Ectodermal cell (in vitro differentiated cells): ENCODE results near the gene DOK3.
A peak's percentile ranks its signal among the peaks of the same experiment; 100 is the strongest.

Source experiments
- H3K27ac ChIP-seq: 2 replicates; pipeline ENCODE4 v1.7.0; 2013; ENCODE audit warnings: mild to moderate bottlenecking, low read depth, low read length; ENCODE audit not compliant: insufficient read depth, poor library complexity, severe bottlenecking
- H3K27me3 ChIP-seq: 2 replicates; pipeline ENCODE4 v1.7.0; 2013; ENCODE audit warnings: mild to moderate bottlenecking, low read length; ENCODE audit not compliant: insufficient read depth, control insufficient read depth, poor library complexity, severe bottlenecking
- H3K36me3 ChIP-seq: one replicate; pipeline ENCODE4 v1.7.0; 2013; ENCODE audit warnings: low read length; ENCODE audit not compliant: control insufficient read depth, insufficient read depth
- H3K4me1 ChIP-seq: one replicate; pipeline ENCODE4 v1.7.0; 2013; ENCODE audit warnings: low read length; ENCODE audit not compliant: control insufficient read depth, insufficient read depth
- H3K4me3 ChIP-seq: 2 replicates; pipeline ENCODE4 v1.7.0; 2013; ENCODE audit warnings: low read depth, low read length, control low read depth; ENCODE audit not compliant: insufficient read depth
- H3K9me3 ChIP-seq: 2 replicates; pipeline ENCODE4 v1.7.0; 2013; ENCODE audit warnings: mild to moderate bottlenecking, low read length, moderate library complexity; ENCODE audit not compliant: control insufficient read depth
- WGBS, 2 experiments: methylation state at CpG; one replicate each; pipeline ENCODE4 v1.1.7; 2013; ENCODE audit warnings: missing lambda C conversion rate in 2 of 2; 5-methylcytosine and 5-hydroxymethylcytosine counted together

DOK3 gene

DNA sequence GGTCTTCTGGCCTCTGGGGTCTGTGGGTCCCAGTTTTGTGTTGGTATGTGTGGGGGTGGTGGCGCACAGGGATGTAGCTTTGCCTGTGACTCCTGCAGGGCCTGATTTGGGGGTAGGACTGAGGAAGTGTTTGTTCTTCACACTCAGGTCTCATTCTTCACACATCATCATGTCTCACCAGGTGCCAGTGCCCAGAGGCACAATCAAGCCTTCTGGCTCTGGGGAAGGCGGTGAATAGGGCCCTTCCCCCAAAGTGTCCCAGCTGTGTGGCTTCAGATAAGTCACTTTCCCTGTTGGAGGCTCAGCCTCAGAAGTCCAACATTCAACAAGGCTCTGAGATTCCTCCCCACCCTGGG lies 41.3 kb downstream of the DOK3 start:
- peaks cover 39% of the 10 kb centered on the region for H3K36me3 ChIP-seq
- no peak overlapping the region for H3K4me3 ChIP-seq
- no peaks in the 10 kb centered on the region for H3K9me3 ChIP-seq
- WGBS, 2 experiments, result 81 to 90% methylated on average over 2 of the region's 2 CpGs
- H3K27me3 ChIP-seq, result no peaks in the 10 kb centered on the region
- peak overlapping the region; percentile 4 for H3K27ac ChIP-seq
- H3K4me1 ChIP-seq, result peaks cover 30% of the 10 kb centered on the region

- Histone ChIP-seq H3K9me3 (no peaks in the 10 kb centered on the region), H3K27me3 (no peaks in the 10 kb centered on the region), H3K27ac (no peak overlapping the region), H3K36me3 (peaks cover 43% of the 10 kb centered on the region), H3K4me1 (peaks cover 30% of the 10 kb centered on the region), H3K4me3 (no peak overlapping the region)
- 94 to 96% methylated on average over 31 of the region's 31 CpGs for WGBS, 2 experiments
Observed at GRCh38 chr5:177467436-177467835, 42.2 kb downstream of the DOK3 start.

DNA sequence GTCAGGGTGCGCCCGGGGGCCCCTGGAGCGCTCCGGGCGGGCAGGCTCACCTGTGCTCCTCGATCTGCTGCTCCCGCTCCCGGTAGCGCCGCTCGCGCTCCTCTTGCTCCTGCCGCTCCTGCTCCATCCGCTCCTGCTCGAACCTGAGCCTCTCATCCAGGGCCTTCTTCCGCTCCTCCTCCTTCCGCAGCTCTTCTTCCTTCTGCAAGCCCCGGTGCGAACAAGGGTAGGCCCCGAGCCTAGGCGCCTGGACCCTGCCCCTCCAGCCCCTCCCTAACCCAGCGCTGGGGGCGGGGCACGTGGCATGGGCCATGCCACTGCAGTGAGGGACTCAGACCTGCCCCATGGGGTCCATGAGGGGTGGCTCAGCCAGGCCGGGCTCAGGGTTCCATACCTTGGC lies 42.8 kb downstream of the DOK3 start:
- WGBS, 2 experiments, result 97% methylated on average over 25 of the region's 25 CpGs
- no peak overlapping the region for H3K4me3 ChIP-seq

DNA sequence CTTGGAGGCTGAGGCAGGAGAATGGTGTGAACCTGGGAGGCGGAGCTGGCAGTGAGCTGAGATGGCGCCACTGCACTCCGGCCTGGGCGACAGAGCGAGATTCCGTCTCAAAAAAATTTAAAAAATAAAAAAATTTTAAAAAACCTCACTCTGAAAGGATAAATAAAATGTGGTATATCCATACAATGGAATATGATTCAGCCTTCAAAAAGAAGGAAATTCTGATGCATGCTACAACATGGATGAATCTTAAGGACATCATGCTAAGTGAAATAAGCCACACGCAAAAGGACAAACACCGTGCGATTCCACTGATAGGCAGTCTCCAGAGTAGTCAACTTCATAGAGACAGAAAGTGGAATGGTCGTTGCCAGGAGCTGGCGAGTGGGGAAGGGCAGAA lies 44.6 kb downstream of the DOK3 start:
- Histone ChIP-seq H3K9me3 (no peaks in the 10 kb centered on the region), H3K27me3 (no peaks in the 10 kb centered on the region), H3K36me3 (peaks cover 59% of the 10 kb centered on the region), H3K4me1 (peaks cover 8% of the 10 kb centered on the region), H3K4me3 (no peak overlapping the region), H3K27ac (no peak overlapping the region)
- WGBS, 2 experiments, result 84 to 89% methylated on average over 9 to 11 of the region's 11 CpGs

More for the DNA sequence above, 42.8 kb downstream of the DOK3 start:
- Histone ChIP-seq H3K36me3 (peaks cover 48% of the 10 kb centered on the region), H3K4me1 (peaks cover 27% of the 10 kb centered on the region), H3K9me3 (no peaks in the 10 kb centered on the region), H3K27ac (no peak overlapping the region), H3K27me3 (no peaks in the 10 kb centered on the region)

DNA sequence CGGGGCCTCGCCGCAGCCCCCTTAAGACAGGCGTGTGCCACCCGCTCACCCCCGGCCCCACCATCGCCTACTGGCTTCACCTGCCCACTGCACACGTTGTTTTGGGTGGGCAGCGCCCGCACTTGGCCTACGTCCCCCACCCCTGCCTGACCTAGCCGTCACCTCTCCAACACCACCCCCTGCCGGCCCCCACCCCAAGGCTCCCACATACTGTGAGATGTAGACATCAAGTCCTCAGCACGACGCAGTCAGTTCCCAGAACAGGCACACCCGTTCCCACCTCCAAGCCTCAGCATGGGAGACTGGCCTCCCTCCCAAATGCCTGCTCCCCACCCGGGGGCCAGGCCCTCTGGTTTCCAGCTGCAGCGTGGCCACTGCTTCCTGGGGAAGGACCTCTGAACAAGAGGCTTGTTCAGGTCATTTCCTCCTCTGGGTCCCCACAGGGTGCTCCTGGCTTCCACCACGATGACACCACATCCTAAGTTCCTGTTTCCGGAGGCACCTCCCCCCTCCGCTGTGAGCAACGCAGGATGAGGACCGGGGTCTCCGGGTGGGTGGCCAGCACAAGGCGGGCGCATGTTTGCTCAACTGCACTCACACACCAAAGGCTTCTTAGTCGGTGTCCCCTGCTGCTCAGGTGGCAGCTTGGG lies 47.5 kb downstream of the DOK3 start:
- Histone ChIP-seq H3K36me3 (peaks cover 68% of the 10 kb centered on the region), H3K27ac (no peak overlapping the region), H3K9me3 (no peaks in the 10 kb centered on the region), H3K4me1 (peaks cover 9% of the 10 kb centered on the region), H3K4me3 (no peak overlapping the region), H3K27me3 (no peaks in the 10 kb centered on the region)
- 94 to 96% methylated on average over 27 of the region's 27 CpGs for WGBS, 2 experiments

DNA sequence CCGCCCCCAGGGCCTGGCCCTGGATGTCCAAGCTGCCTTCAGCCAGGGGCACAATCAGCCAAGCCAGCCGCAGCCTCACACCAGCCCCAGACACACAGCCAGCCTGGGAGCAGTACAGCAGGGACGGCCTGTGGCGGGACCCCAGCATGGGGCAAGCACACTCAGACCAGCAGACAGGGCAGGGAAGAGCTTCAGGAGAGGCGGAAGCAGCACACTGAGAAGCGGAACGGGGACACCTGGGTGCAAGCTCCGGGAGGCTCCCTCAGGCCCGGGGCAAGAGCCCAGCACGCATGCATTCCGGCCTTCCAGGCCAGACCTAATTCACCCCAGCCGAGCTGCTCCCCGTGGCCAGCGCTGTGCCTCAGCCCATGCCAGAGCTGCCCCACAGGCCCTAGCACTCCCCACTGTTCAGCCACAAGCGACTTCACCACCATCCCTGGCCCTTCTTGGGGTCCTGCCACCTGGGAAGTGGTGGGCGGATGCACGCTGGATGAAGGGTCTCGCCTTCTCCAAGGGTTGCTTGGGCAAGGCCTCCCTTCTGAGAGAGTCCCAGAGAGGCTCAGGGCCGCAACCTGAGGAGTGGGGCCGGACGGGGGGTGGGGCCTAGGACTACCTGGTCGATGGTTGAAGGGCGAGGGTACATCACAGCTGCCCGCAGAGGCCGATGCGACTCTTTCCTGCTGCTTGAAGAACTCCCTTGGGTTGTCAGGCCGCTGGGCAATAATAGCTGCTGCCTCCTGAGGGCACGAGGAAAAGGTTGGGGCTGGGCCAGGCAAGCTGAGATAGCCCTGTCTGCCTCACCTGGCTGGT lies 49.6 kb downstream of the DOK3 start:
- H3K27ac ChIP-seq, result no peak overlapping the region
- no peak overlapping the region for H3K4me3 ChIP-seq
- WGBS, 2 experiments, result 94 to 95% methylated on average over 28 of the region's 28 CpGs
- H3K36me3 ChIP-seq, result peaks cover 53% of the 10 kb centered on the region
- no peaks in the 10 kb centered on the region for H3K27me3 ChIP-seq
- H3K4me1 ChIP-seq, result peaks cover 17% of the 10 kb centered on the region
- H3K9me3 ChIP-seq, result no peaks in the 10 kb centered on the region

DNA sequence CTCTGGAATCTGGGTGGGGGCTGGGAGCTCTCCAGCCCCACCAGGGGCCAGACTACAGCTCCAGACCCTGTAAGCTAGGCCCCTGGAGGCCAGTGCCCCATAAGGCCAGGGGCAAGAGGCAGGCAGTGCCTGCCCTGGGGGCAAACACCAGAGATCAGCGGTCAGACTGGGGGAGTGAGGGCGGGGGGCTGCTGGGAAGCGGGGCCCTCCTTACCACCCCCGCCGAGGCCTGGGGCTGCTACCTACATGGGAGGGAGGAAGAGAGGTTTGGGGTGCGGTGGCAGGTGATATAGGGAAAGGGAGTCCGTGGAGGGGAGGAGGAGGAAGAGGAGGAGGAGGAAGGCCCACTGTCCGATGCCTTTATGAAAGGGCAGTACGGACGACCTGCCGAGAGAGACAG lies 50.3 kb downstream of the DOK3 start:
- peaks cover 52% of the 10 kb centered on the region for H3K36me3 ChIP-seq
- WGBS, 2 experiments, result 85 to 86% methylated on average over 11 of the region's 11 CpGs

DNA sequence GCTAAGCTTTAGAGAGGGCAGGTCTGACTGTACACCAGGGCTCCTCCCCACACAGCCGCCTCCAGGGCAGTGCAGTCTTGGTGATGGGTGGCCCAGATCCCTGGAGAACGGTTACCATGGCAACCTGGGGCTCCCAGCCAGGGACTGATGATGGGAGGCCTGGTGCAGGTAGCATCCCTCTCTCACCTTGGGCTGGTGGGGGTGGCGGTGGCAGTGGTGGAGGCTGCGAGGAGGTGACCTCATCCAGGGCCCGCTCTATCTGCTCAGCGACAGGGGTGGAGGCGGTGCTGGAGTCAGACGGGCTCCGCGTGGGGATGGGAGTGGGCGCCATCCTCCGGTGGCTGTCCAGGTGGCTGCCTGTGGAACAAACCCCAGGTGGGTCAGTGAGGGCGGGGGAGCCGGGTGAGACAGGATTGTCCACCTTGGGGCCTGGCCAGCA lies 50.7 kb downstream of the DOK3 start:
- WGBS, 2 experiments, result 94 to 96% methylated on average over 14 of the region's 14 CpGs
- no peak overlapping the region for H3K4me3 ChIP-seq
- H3K27ac ChIP-seq, result peak overlapping the region; percentile 85

More for the DNA sequence above, 50.3 kb downstream of the DOK3 start:
- H3K27me3 ChIP-seq, result no peaks in the 10 kb centered on the region
- no peaks in the 10 kb centered on the region for H3K9me3 ChIP-seq
- peak overlapping the region; percentile 48 for H3K27ac ChIP-seq
- peaks cover 17% of the 10 kb centered on the region for H3K4me1 ChIP-seq
- H3K4me3 ChIP-seq, result no peak overlapping the region

DNA sequence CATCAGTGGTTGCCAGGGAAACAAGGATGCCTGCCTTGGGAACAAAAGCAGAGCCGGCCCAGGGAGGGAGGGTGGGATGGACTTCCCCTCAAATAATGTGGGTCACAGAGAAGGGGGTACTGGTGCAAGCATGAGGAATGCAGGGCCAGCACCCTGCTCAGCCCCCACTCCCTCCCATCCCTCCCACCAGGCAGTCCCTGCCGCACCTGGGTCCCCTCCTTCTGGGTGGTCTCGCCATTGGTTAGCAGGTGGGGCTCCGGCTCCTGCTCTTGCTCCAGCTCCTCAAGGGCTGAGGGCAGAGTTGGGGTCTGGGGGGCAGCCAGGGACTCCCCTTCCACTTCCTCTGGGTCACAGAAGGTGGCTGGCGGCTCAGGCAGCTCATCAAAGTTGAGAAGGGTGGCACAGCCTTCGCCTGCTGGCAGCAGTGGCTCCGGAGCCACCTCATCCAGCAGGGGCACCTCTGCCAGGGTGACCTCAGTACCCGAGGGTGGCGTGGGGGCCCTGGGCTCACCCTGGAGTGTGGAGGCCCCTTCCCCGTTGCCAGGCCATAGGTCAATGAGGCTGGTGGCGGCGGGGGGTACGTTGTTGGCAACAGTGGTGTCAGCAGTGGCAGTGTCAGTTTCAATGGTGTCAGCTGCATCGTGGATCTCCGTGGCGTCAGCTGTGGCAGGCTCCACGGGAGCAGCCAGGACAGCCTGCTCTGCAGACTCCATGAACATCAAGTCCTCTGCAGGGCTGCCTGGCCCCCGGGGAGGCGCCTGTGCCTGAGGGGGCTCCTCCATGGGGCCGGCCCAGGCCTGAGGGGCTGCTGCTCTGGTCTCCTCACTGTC lies 51.6 kb downstream of the DOK3 start:
- H3K36me3 ChIP-seq, result peaks cover 46% of the 10 kb centered on the region
- peaks cover 17% of the 10 kb centered on the region for H3K4me1 ChIP-seq
- H3K4me3 ChIP-seq, result no peak overlapping the region
- WGBS, 2 experiments, result 87 to 88% methylated on average over 20 of the region's 20 CpGs
- no peaks in the 10 kb centered on the region for H3K27me3 ChIP-seq
- H3K27ac ChIP-seq, result peak overlapping the region; percentile 85
- no peaks in the 10 kb centered on the region for H3K9me3 ChIP-seq

More for the DNA sequence above, 50.7 kb downstream of the DOK3 start:
- Histone ChIP-seq H3K36me3 (peaks cover 52% of the 10 kb centered on the region), H3K27me3 (no peaks in the 10 kb centered on the region), H3K9me3 (no peaks in the 10 kb centered on the region), H3K4me1 (peaks cover 17% of the 10 kb centered on the region)
